NCI-H82 treated with DMSO at 0.1 percent for 48 hours (cell line): Measurements from ENCODE around the gene LLGL1.

Experiments used
- DNase-seq: peaks from one replicate; lab custom pipeline; 2025; ENCODE audit not compliant: unreplicated experiment; lab: John Stamatoyannopoulos, UW

The LLGL1 gene

GRCh38 chr17:18251204-18251603, 25.8 kb downstream of the LLGL1 start:
- DNase-seq, result no peak

GRCh38 chr17:18252160-18252559, 26.7 kb downstream of the LLGL1 start:
- DNase-seq, result no peak

GRCh38 chr17:18253187-18253884, 27.9 kb downstream of the LLGL1 start:
- no peak for DNase-seq

- no peak for DNase-seq
These were observed 28.7 kb downstream of the LLGL1 start for GRCh38 chr17:18253947-18254821.

- DNase-seq, result no peak
These were observed 29.6 kb downstream of the LLGL1 start for GRCh38 chr17:18254888-18255649.

- no peak for DNase-seq
These were observed 30.9 kb downstream of the LLGL1 start for GRCh38 chr17:18256351-18256750.

GRCh38 chr17:18256776-18257175, 31.3 kb downstream of the LLGL1 start:
- no peak for DNase-seq

- no peak for DNase-seq
These were observed 32.0 kb downstream of the LLGL1 start for GRCh38 chr17:18257268-18257981.

GRCh38 chr17:18257982-18258355, 32.5 kb downstream of the LLGL1 start:
- no peak for DNase-seq

- no peak for DNase-seq
These were observed 33.1 kb downstream of the LLGL1 start, which contains the start of gene FLII for GRCh38 chr17:18258356-18259038. TSS of gene FLII (minus strand) at chr17:18258738. CDS start at chr17:18258690, 48 bp downstream.

- no peak for DNase-seq
These were observed 34.3 kb downstream of the LLGL1 start for GRCh38 chr17:18259621-18260331.

- peak; percentile 92 for DNase-seq
These were observed 35.1 kb downstream of the LLGL1 start, which contains the start of gene MIEF2 for GRCh38 chr17:18260332-18261145. TSS of gene MIEF2 (plus strand) at chr17:18260662. CDS start at chr17:18262721, 2,059 bp downstream.

- no peak for DNase-seq
These were observed 35.7 kb downstream of the LLGL1 start for GRCh38 chr17:18261146-18261515.

GRCh38 chr17:18261659-18262058, 36.2 kb downstream of the LLGL1 start:
- no peak for DNase-seq

- DNase-seq, result no peak
These were observed 36.7 kb downstream of the LLGL1 start for GRCh38 chr17:18262111-18262510.

- DNase-seq, result no peak
These were observed 37.2 kb downstream of the LLGL1 start for GRCh38 chr17:18262641-18263040.

GRCh38 chr17:18263885-18264682, 38.6 kb downstream of the LLGL1 start:
- DNase-seq, result no peak

GRCh38 chr17:18267366-18267765, 41.9 kb downstream of the LLGL1 start:
- no peak for DNase-seq
